Measurements from ENCODE around the gene LRCOL1.

Gene LRCOL1

GRCh38 chr12:132582582-132583410 is 27.6 kb downstream of the LRCOL1 start:
- DNase-seq = peak; percentile 68

- DNase-seq = peak; percentile 49
These were observed 28.3 kb downstream of the LRCOL1 start for GRCh38 chr12:132582058-132582420.

- no peak for DNase-seq
These were observed 28.9 kb downstream of the LRCOL1 start for GRCh38 chr12:132581348-132582057.

- no peak for DNase-seq
These were observed 29.6 kb downstream of the LRCOL1 start for GRCh38 chr12:132580701-132581292.

- DNase-seq = no peak
These were observed 30.6 kb downstream of the LRCOL1 start for GRCh38 chr12:132579744-132580143.

GRCh38 chr12:132578826-132579225 is 31.6 kb downstream of the LRCOL1 start:
- DNase-seq = no peak

- no peak for DNase-seq
These were observed 32.3 kb downstream of the LRCOL1 start for GRCh38 chr12:132578118-132578517.

- DNase-seq = no peak
These were observed 33.0 kb downstream of the LRCOL1 start for GRCh38 chr12:132577191-132577920.

GRCh38 chr12:132576701-132577100 is 33.7 kb downstream of the LRCOL1 start:
- no peak for DNase-seq

- DNase-seq = no peak
These were observed 34.7 kb downstream of the LRCOL1 start for GRCh38 chr12:132575661-132576060.

- DNase-seq = no peak
These were observed 35.9 kb downstream of the LRCOL1 start for GRCh38 chr12:132574271-132574996.

GRCh38 chr12:132572801-132573760 is 37.3 kb downstream of the LRCOL1 start:
- no peak for DNase-seq

GRCh38 chr12:132572106-132572505 is 38.3 kb downstream of the LRCOL1 start:
- no peak for DNase-seq

- DNase-seq = no peak
These were observed 38.8 kb downstream of the LRCOL1 start for GRCh38 chr12:132571598-132571997.

GRCh38 chr12:132571051-132571450 is 39.3 kb downstream of the LRCOL1 start:
- no peak for DNase-seq

- DNase-seq = no peak
These were observed 39.7 kb downstream of the LRCOL1 start for GRCh38 chr12:132570635-132571034.

GRCh38 chr12:132569856-132570480 is 40.4 kb downstream of the LRCOL1 start:
- DNase-seq = no peak

GRCh38 chr12:132568826-132569480 is 41.4 kb downstream of the LRCOL1 start:
- DNase-seq = no peak

- no peak for DNase-seq
These were observed 42.1 kb downstream of the LRCOL1 start for GRCh38 chr12:132568301-132568700.

Measured in right kidney (tissue), 1 donor.